Ascending aorta (tissue), 2 donors: ENCODE results near the gene CHRNE. TPM values are rescaled to one million over a fixed set of nuclear protein-coding genes. Genes with fewer than 3 reads are reported as not detected.

ENCODE experiments used
- DNase-seq, 2 donors: peaks; one replicate each; pipeline ENCODE4 v3.0.0-alpha.2; 2019; ENCODE audit warnings: low spot score in 2 of 2
- H3K27ac ChIP-seq, 2 donors: fragments of 200-600 bp; sonication (generic); one replicate each; pipeline ENCODE4 v1.5.1; 2016 to 2017; ENCODE audit warnings: mild to moderate bottlenecking in 1 of 2
- H3K27me3 ChIP-seq: fragments of 200-600 bp; sonication (generic); one replicate; pipeline ENCODE4 v1.5.1; 2017
- H3K36me3 ChIP-seq, 2 donors: fragments of 200-600 bp; sonication (generic); one replicate each; pipeline ENCODE4 v1.5.1; 2016
- H3K4me1 ChIP-seq, 2 donors: fragments of 200-600 bp; sonication (generic); one replicate each; pipeline ENCODE4 v1.5.1; 2016 to 2017; ENCODE audit warnings: mild to moderate bottlenecking in 1 of 2
- H3K4me3 ChIP-seq, 2 donors: fragments of 200-600 bp; sonication (generic); one replicate each; pipeline ENCODE4 v1.5.1; 2016 to 2017; ENCODE audit warnings: mild to moderate bottlenecking in 1 of 2
- H3K9me3 ChIP-seq, 2 donors: fragments of 200-600 bp; sonication (generic); one replicate each; pipeline ENCODE4 v1.5.1; 2016
- CTCF ChIP-seq, 3 experiments: fragments of 200-600 bp in 2 of 3; fragments of 450-650 bp in 1 of 3; sonication (generic) in 2 of 3; IDR thresholded peaks; one replicate each; pipeline ENCODE4 v1.5.1; 2016 to 2019; ENCODE audit warnings: antibody characterized with exemption in 3 of 3, mild to moderate bottlenecking in 1 of 3, moderate library complexity in 1 of 3
- intact Hi-C: fragments of 100-400 bp; cut with DNase I; formaldehyde crosslinking; loops from one replicate; pipeline ENCODE4 v1.15.1; 2023
- total RNA-seq: library from RNA; depleted of rRNA; stranded (reverse); fragments of >200 nt; gene quantifications from one replicate; pipeline ENCODE4 v1.1.0, GENCODE V29; 2016

CHRNE gene
- total RNA-seq, 1 donor from 2014 or later: not detected

DNA sequence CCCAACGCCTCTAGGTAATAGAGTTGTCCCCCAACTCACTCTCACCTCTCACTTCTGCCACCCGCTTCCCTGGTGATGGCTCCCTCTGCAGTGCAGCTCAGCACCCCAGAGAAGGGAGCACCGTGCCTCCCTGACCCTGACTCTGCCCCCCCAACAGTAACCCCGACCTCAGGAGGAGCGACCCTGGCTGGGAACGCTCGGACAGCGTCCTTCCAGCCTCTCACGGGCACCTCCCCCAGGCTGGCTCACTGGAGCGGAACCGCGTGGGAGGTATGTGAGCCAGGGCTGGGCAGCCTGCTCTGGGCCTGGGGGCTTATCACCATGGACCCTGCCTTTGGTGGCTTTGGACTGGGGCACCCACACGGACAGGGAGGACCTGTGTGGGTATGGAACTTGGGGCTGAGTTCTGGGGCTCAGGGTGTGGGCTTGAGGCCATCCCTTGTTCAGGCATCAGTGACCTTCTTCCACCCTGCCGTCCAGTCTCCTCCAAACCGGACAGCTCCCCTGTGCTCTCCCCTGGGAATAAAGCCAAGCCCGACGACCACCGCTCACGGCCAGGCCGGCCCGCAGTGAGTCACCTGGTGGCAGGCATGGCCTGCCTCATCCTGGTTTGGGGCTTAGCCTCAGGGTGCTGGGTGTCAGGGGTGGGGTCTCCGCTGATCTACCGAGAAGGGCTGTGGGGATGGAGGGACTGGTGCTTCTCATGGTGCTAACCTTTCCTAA lies 10.2 kb downstream of the CHRNE start:
- Histone ChIP-seq H3K9me3 (no peaks in the 10 kb centered on the region), H3K4me1 (no peaks in the 10 kb centered on the region), H3K36me3 (peaks cover 82 to 85% of the 10 kb centered on the region in 2 donors), H3K4me3 (no peak overlapping the region), H3K27me3 (no peaks in the 10 kb centered on the region), H3K27ac (no peak overlapping the region)
- TF ChIP-seq CTCF (IDR thresholded peaks at IDR 0.05): no peak
- DNase-seq: no peak
- intact Hi-C loops: no loop called here

GRCh38 chr17:4891411-4892410 lies 11.2 kb downstream of the CHRNE start:
- no peaks in the 10 kb centered on the region for H3K9me3 ChIP-seq
- H3K27ac ChIP-seq: no peak overlapping the region
- intact Hi-C loops: no loop called here
- H3K4me3 ChIP-seq: no peak overlapping the region
- no peak for DNase-seq
- no peak for TF ChIP-seq CTCF (IDR thresholded peaks at IDR 0.05)
- H3K36me3 ChIP-seq: peaks cover 86 to 87% of the 10 kb centered on the region in 2 donors
- H3K27me3 ChIP-seq: no peaks in the 10 kb centered on the region
- H3K4me1 ChIP-seq: no peaks in the 10 kb centered on the region

- intact Hi-C loops: loop anchor here (5.0 kb wide), 1 partner anchor 175 kb away; the partner anchor contains the start of gene ARRB2
- peaks cover 72 to 74% of the 10 kb centered on the region in 2 donors for H3K36me3 ChIP-seq
- H3K9me3 ChIP-seq: no peaks in the 10 kb centered on the region
- H3K4me3 ChIP-seq: no peak overlapping the region
- no peaks in the 10 kb centered on the region for H3K27me3 ChIP-seq
- H3K27ac ChIP-seq: no peak overlapping the region
- DNase-seq: no peak
- no peak for TF ChIP-seq CTCF (IDR thresholded peaks at IDR 0.05)
- no peaks in the 10 kb centered on the region for H3K4me1 ChIP-seq
These were observed 15.3 kb downstream of the CHRNE start for GRCh38 chr17:4887581-4887980.

GRCh38 chr17:4886830-4887229 lies 16.1 kb downstream of the CHRNE start:
- Histone ChIP-seq H3K4me1 (no peaks in the 10 kb centered on the region), H3K36me3 (peaks cover 64 to 67% of the 10 kb centered on the region in 2 donors), H3K4me3 (no peak overlapping the region), H3K9me3 (no peaks in the 10 kb centered on the region), H3K27me3 (no peaks in the 10 kb centered on the region), H3K27ac (no peak overlapping the region)
- intact Hi-C loops: loop anchor here (5.0 kb wide), 1 partner anchor 175 kb away; the partner anchor contains the start of gene ARRB2
- DNase-seq: no peak
- TF ChIP-seq CTCF (IDR thresholded peaks at IDR 0.05): no peak

GRCh38 chr17:4884489-4884888 lies 18.4 kb downstream of the CHRNE start:
- H3K4me1 ChIP-seq: no peaks in the 10 kb centered on the region
- intact Hi-C loops: loop anchor here (5.0 kb wide), 1 partner anchor 47 kb away; no protein-coding TSS in a partner anchor
- H3K27me3 ChIP-seq: no peaks in the 10 kb centered on the region
- DNase-seq: no peak
- H3K27ac ChIP-seq: no peak overlapping the region
- H3K9me3 ChIP-seq: no peaks in the 10 kb centered on the region
- H3K4me3 ChIP-seq: no peak overlapping the region
- peaks cover 44 to 46% of the 10 kb centered on the region in 2 donors for H3K36me3 ChIP-seq
- TF ChIP-seq CTCF (IDR thresholded peaks at IDR 0.05): no peak
